Heart left ventricle (tissue), 13 donors: ENCODE data around the gene ADCY10.

Source experiments
- CTCF ChIP-seq, 12 donors: fragments of 200-600 bp; sonication (generic) in 4 of 12; IDR thresholded peaks; one replicate each; pipeline versions ENCODE4 v1.5.0 to v1.8.0; 2018 to 2022; ENCODE audit warnings: antibody characterized with exemption in 12 of 12, mild to moderate bottlenecking in 5 of 12
- POLR2A ChIP-seq, 2 donors: fragments of 450-650 bp; IDR thresholded peaks; one replicate each; pipeline ENCODE4 v1.6.1; 2017; ENCODE audit warnings: antibody characterized with exemption in 2 of 2, mild to moderate bottlenecking in 2 of 2, moderate library complexity in 2 of 2
- donor health status: ischemic (EF 13 %, LVEDD 7.1; RV severe dilation, severe dysfunction).
- donor health status: DM: no; HTN: yes; CAD: no.
- donor health status: DM: no; HTN: no; CAD: no.
- donor health status: ischemic (EF 25% LVEDD 6.9; RV normal size, moderate dysfunction).
- donor health status: ischemic (EF 25% LVEDD 5.7; RV mildly dilated, moderate dysfunction).
- donor health status: ischemic (EF 35%, LVEDD 5.7; RV mildly dilated, moderate dysfunction).
- donor health status: nonischemic (EF 11% LVEDD 7.7; RV severe dilation, severe dysfunction).
- donor health status: DM: yes; HTN: yes; CAD: no.
- donor health status: PGD.
- donor health status: ischemic (EF 29% LVEDD 5.4; RV normal size, mild dysfunction).
- donor health status: nonischemic (EF 23%, LVEDD 6.1; RV moderate dilation, normal function).

GRCh38 chr1:167924543-167925231, 10.8 kb upstream of the ADCY10 start:
- TF ChIP-seq CTCF (IDR thresholded peaks at IDR 0.05) (no peak), POLR2A (IDR thresholded peaks at IDR 0.05) (no peak)
